SU-DHL-6 (cell line): ENCODE results near the gene SPACA5.
"Not testable (repeated sequence)": the region's sequence is repeated elsewhere in the genome, so short reads cannot be mapped to it uniquely, and the experiment has no call there.

Source experiments
- H2AFZ ChIP-seq: fragments of 200-600 bp; sonication (generic); 2 replicates; pipeline ENCODE4 v1.6.1; 2014; ENCODE audit warnings: low read depth, mild to moderate bottlenecking, moderate library complexity, mixed read lengths, antibody characterized with exemption, low read length; ENCODE audit not compliant: severe bottlenecking
- H3F3A ChIP-seq: fragments of 200-600 bp; shearing (Covaris generic); 2 replicates; pipeline ENCODE4 v1.6.0; 2016; ENCODE audit warnings: antibody characterized with exemption, mild to moderate bottlenecking; ENCODE audit not compliant: insufficient read depth
- H3K27ac ChIP-seq: fragments of 200-600 bp; sonication (generic); 2 replicates; pipeline ENCODE4 v1.5.1; 2016; ENCODE audit warnings: low read depth, mild to moderate bottlenecking, low read length, moderate library complexity, mixed read lengths
- H3K27me3 ChIP-seq: fragments of 200-600 bp; sonication (generic), shearing (Covaris generic); 2 replicates; pipeline ENCODE4 v1.6.0; 2014; ENCODE audit warnings: mild to moderate bottlenecking, low read length
- H3K36me3 ChIP-seq: fragments of 200-600 bp; sonication (generic); 2 replicates; pipeline ENCODE4 v1.6.1; 2014; ENCODE audit warnings: mild to moderate bottlenecking, low read length, mixed read lengths
- H3K4me2 ChIP-seq: fragments of 300-600, 200-600 bp; shearing (Covaris generic), sonication (generic); 2 replicates; pipeline ENCODE4 v1.6.0; 2014; ENCODE audit warnings: low read length, low read depth, mild to moderate bottlenecking; ENCODE audit not compliant: poor library complexity, severe bottlenecking
- H3K4me3 ChIP-seq: fragments of 200-600 bp; sonication (generic); 2 replicates; pipeline ENCODE4 v1.5.1; 2014; ENCODE audit warnings: antibody characterized with exemption, low read length, mild to moderate bottlenecking, mixed read lengths; ENCODE audit not compliant: insufficient read depth, poor library complexity, severe bottlenecking
- H3K79me2 ChIP-seq: fragments of 200-600 bp; sonication (generic); 2 replicates; pipeline ENCODE4 v1.6.1; 2014; ENCODE audit warnings: mild to moderate bottlenecking, low read length, moderate library complexity; ENCODE audit not compliant: insufficient read depth
- H3K9ac ChIP-seq: fragments of 200-600 bp; sonication (generic); 2 replicates; pipeline ENCODE4 v1.7.0; 2014; ENCODE audit warnings: mild to moderate bottlenecking, low read length
- H3K9me2 ChIP-seq: fragments of 200-600 bp; sonication (generic); replicated peaks from 2 replicates; pipeline ENCODE4 v1.6.1; 2014; ENCODE audit warnings: low read length; ENCODE audit not compliant: insufficient read depth
- H3K9me3 ChIP-seq: fragments of 200-600 bp; sonication (generic); 2 replicates; pipeline ENCODE4 v1.6.1; 2014; ENCODE audit warnings: low read length, mixed read lengths; ENCODE audit not compliant: insufficient read depth
- H4K20me1 ChIP-seq: fragments of 200-600 bp; sonication (generic); 2 replicates; pipeline ENCODE4 v1.6.1; 2014; ENCODE audit warnings: low read depth, mild to moderate bottlenecking, antibody characterized with exemption, low read length, moderate library complexity, mixed read lengths
- CTCF ChIP-seq: fragments of 200-600 bp; sonication (generic); IDR thresholded peaks from one replicate; pipeline ENCODE4 v1.5.1; 2017; ENCODE audit warnings: antibody characterized with exemption, mild to moderate bottlenecking, low read length, moderate library complexity; ENCODE audit not compliant: insufficient read depth, poor library complexity, severe bottlenecking
- EZH2phosphoT487 ChIP-seq: fragments of 200-600 bp; sonication (generic), shearing (Covaris generic); conservative IDR thresholded peaks from 2 replicates; pipeline ENCODE4 v1.6.1; 2018; ENCODE audit warnings: mild to moderate bottlenecking, antibody characterized with exemption, low read length, moderate library complexity, mixed read lengths

Gene SPACA5

DNA sequence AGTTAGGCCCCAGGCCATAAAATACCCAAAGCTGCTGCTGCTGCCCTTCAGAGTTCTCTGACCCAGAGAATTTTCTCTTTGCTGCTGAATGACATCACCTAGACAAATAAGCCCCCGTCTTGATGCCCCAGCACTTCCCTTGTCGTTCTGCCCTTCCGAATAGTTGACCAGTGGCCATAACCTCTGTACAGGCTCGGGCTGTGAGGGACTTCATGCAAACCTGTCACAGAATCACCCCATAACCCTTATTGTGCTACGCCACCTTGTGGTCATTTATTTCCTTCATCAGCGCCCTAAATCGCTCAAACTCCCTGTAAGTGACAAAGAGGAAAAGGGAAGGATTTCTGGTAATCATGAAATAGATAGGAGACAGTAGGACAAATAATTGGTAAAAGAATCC, 18.8 kb downstream of the SPACA5 start:
- H2AFZ ChIP-seq = peak overlapping the region; percentile 22
- no peaks in the 10 kb centered on the region for H3F3A ChIP-seq
- H3K9me2 ChIP-seq = no peaks in the 10 kb centered on the region
- H3K36me3 ChIP-seq = no peaks in the 10 kb centered on the region
- H3K27ac ChIP-seq = no peak overlapping the region
- no peaks in the 10 kb centered on the region for H3K9me3 ChIP-seq
- TF ChIP-seq EZH2phosphoT487 (no peak), CTCF (peak; percentile 26)
- H3K4me2 ChIP-seq = no peak overlapping the region
- H3K9ac ChIP-seq = 0 out of 2 replicates have a peak overlapping the region, but pooled peaks have one; percentile 7
- no peaks in the 10 kb centered on the region for H4K20me1 ChIP-seq
- no peaks in the 10 kb centered on the region for H3K27me3 ChIP-seq
- H3K4me3 ChIP-seq = no peak overlapping the region
- no peaks in the 10 kb centered on the region for H3K79me2 ChIP-seq

GRCh38 chrX:48027545-48027944, 20.8 kb downstream of the SPACA5 start:
- H4K20me1 ChIP-seq, H3K9me2 ChIP-seq, H3K79me2 ChIP-seq, H3K9me3 ChIP-seq, H3F3A ChIP-seq, H3K27ac ChIP-seq, H3K27me3 ChIP-seq, H3K4me2 ChIP-seq, H3K4me3 ChIP-seq, H2AFZ ChIP-seq, H3K9ac ChIP-seq, H3K36me3 ChIP-seq: not testable (repeated sequence)

DNA sequence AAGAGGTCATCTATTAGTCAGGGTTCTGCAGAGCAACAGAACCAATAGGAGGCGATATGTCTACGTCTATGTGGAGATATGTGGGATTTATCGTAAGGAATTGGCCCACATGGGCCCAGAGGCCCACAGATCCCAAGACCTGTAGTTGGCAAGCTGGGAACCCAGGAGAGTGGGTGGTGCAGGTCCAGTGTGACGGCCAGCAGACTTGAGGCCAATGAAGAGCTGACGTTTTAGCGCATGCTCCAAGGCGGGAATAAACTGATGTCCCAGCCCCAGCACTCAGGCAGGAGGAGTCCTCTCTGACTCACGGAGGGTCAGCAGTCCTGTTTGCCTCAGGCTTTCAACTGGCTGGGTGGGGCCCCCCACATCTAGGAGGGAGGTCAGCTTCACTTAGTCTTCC, 21.3 kb downstream of the SPACA5 start:
- no peak overlapping the region for H3K4me2 ChIP-seq
- H3K27ac ChIP-seq = no peak overlapping the region
- H3K79me2 ChIP-seq = no peaks in the 10 kb centered on the region
- no peaks in the 10 kb centered on the region for H3F3A ChIP-seq
- H3K9ac ChIP-seq = no peak overlapping the region
- H3K9me2 ChIP-seq = no peaks in the 10 kb centered on the region
- no peaks in the 10 kb centered on the region for H4K20me1 ChIP-seq
- H3K36me3 ChIP-seq = no peaks in the 10 kb centered on the region
- TF ChIP-seq EZH2phosphoT487 (no peak), CTCF (no peak)
- H3K27me3 ChIP-seq = no peaks in the 10 kb centered on the region
- H3K4me3 ChIP-seq = no peak overlapping the region
- no peaks in the 10 kb centered on the region for H3K9me3 ChIP-seq
- H2AFZ ChIP-seq = no peak overlapping the region

DNA sequence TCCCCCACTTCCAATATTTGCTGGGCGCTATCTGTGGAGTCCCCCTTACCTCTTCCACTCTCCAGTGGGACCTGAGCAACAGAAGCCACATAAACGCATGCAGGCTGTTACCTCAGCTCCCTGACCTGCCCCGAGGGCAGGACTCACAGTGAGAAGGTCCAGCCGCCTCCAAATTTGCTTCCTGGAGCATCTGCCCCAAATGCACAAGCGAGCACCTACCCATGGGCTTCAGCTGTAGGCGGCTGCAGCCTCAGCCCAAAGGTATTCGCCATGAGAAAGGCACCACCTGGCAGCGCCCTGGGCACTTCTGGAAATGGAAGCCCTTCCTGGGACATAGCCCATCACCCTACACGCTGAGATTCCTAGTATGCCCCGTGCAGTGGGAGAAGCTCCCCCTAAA, 23.4 kb downstream of the SPACA5 start:
- Histone ChIP-seq H3K4me3 (no peak overlapping the region), H2AFZ (no peak overlapping the region), H3K79me2 (no peaks in the 10 kb centered on the region), H3K9me3 (no peaks in the 10 kb centered on the region), H3K4me2 (no peak overlapping the region), H4K20me1 (no peaks in the 10 kb centered on the region), H3K36me3 (no peaks in the 10 kb centered on the region), H3K27ac (no peak overlapping the region), H3K9ac (no peak overlapping the region), H3F3A (no peaks in the 10 kb centered on the region), H3K27me3 (no peaks in the 10 kb centered on the region), H3K9me2 (no peaks in the 10 kb centered on the region)
- TF ChIP-seq CTCF = no peak
- TF ChIP-seq EZH2phosphoT487 = no peak

GRCh38 chrX:48030641-48031173, 23.9 kb downstream of the SPACA5 start:
- H3K9ac ChIP-seq, H3K36me3 ChIP-seq, H3K9me3 ChIP-seq, H3K79me2 ChIP-seq, H3K27ac ChIP-seq, H3F3A ChIP-seq, H4K20me1 ChIP-seq, H3K4me2 ChIP-seq, H3K9me2 ChIP-seq, H3K4me3 ChIP-seq, H2AFZ ChIP-seq, H3K27me3 ChIP-seq: not testable (repeated sequence)
